Muscle layer of colon (tissue), 2 donors: ENCODE data around the gene FAM98B.

Experiments
- H3K27ac ChIP-seq: one replicate; pipeline ENCODE4 v1.7.0; 2013; ENCODE audit warnings: low read depth, mild to moderate bottlenecking, low read length, moderate library complexity
- H3K27me3 ChIP-seq, 2 donors: one replicate each; pipeline ENCODE4 v1.7.0; 2013; ENCODE audit warnings: low read length in 2 of 2, mild to moderate bottlenecking in 2 of 2; ENCODE audit not compliant: insufficient read depth in 2 of 2, control insufficient read depth in 1 of 2
- H3K36me3 ChIP-seq: one replicate; pipeline ENCODE4 v1.7.0; 2013; ENCODE audit warnings: mild to moderate bottlenecking, low read length; ENCODE audit not compliant: insufficient read depth
- H3K4me1 ChIP-seq: one replicate; pipeline ENCODE4 v1.7.0; 2013; ENCODE audit warnings: mild to moderate bottlenecking, low read length; ENCODE audit not compliant: insufficient read depth
- H3K4me3 ChIP-seq, 2 donors: one replicate each; pipeline ENCODE4 v1.7.0; 2013; ENCODE audit warnings: low read length in 2 of 2, low read depth in 1 of 2, mild to moderate bottlenecking in 1 of 2, moderate library complexity in 1 of 2
- H3K9ac ChIP-seq: one replicate; pipeline ENCODE4 v1.7.0; 2013; ENCODE audit warnings: low read length
- H3K9me3 ChIP-seq: one replicate; pipeline ENCODE4 v1.7.0; 2013; ENCODE audit warnings: mild to moderate bottlenecking, low read length
- donor health status: abdominal sarcoma.
- donor health status: Adenocarcinoma of cecum.

The FAM98B gene

DNA sequence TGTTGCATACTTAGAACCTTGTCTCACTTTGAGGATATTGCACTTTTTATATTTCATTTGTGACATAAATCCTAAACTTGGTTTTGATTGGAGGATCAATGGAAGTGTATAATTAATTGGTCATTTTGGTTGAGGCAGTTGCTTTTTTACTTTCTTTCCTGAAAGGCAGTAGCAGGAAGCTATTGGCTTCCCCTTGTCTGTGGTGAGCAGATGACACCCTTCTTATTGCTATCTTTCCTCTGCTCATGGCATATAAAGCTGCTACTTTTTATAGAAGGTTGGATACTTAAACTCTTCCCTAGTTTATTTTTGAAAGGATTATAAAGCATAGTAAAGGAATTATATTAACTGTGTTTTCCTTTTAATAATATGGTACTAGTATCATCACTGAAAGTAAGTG lies 28.6 kb downstream of the FAM98B start:
- no peaks in the 10 kb centered on the region for H3K9me3 ChIP-seq
- peaks cover 5% of the 10 kb centered on the region for H3K36me3 ChIP-seq
- no peaks in the 10 kb centered on the region for H3K27me3 ChIP-seq
- H3K4me3 ChIP-seq, result no peak overlapping the region
- H3K27ac ChIP-seq, result no peak overlapping the region
- H3K4me1 ChIP-seq, result no peaks in the 10 kb centered on the region
- no peak overlapping the region for H3K9ac ChIP-seq

DNA sequence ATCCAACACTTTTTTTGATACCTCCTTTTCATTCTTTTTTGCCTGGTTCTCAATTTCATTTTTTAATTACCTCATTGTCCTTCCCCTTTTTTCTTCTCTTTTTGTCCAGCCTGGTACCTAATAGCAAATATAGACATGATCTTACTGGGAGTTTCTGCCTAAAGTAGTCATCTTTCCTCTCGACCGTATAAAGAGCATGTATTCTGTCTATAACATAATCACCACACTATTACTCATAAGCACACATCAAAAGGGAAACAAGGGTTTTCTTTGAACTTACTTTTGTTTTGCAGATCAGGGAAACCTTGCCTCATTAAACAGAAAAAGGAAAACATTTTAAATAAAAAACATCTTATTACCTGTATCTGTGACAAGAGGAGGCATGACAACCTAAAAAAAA lies 33.0 kb downstream of the FAM98B start:
- Histone ChIP-seq H3K9ac (no peak overlapping the region), H3K27me3 (no peaks in the 10 kb centered on the region), H3K27ac (no peak overlapping the region), H3K9me3 (no peaks in the 10 kb centered on the region), H3K4me3 (no peak overlapping the region), H3K36me3 (no peaks in the 10 kb centered on the region), H3K4me1 (no peaks in the 10 kb centered on the region)

DNA sequence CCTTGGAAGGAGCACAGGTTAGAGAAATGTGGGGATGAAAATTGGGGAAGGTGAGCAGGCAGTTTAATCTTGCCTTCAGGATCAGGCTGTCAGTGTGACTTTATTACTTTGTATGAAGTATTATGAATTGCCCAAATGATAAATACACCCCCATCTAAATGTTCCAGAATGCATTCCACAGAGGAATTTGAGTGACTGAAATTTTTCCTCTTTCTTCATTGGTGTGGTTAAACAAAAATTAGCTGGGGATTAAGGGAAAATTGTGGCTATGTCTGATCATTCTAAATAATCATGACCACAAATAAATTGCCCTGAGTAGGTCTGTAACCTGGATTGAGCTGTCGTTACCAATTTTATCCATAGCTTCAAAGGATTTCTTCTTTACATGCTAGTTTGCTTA lies 33.5 kb downstream of the FAM98B start:
- H3K27me3 ChIP-seq, result no peaks in the 10 kb centered on the region
- no peak overlapping the region for H3K4me3 ChIP-seq
- no peaks in the 10 kb centered on the region for H3K4me1 ChIP-seq
- H3K27ac ChIP-seq, result no peak overlapping the region
- H3K9me3 ChIP-seq, result no peaks in the 10 kb centered on the region
- H3K9ac ChIP-seq, result no peak overlapping the region
- H3K36me3 ChIP-seq, result no peaks in the 10 kb centered on the region

DNA sequence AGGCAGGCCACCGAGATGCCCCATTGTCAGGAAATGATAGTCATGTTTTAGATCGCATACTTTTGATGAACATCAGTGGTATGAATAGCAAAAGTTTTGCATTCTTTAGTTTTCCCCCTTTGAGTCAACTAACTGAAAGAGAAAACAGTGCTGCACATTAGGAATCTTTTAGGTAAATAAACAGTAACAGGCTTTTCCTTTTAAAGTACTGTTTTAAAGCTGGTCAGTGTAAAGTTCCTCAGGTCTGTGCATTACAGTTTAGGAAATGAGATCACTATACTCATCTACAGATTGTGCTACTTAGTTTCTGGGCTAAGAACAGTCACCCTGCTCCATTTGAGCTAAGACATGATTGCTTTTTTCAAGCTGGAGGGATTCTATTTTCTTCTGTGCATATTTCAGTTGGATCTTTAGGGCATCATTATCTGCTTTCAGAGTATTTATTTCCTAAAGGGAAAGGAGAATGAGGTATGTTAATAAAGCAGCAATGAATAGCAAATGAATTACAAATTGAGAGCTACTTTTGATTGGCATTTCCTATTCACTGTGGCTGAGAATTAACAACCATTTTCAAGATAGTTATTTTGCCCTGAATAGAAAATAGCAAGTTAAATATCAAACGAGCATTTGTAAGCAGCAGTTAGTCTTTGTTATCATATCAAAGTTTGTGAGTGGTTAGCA lies 36.5 kb downstream of the FAM98B start:
- no peak overlapping the region for H3K9ac ChIP-seq
- H3K9me3 ChIP-seq, result no peaks in the 10 kb centered on the region
- no peaks in the 10 kb centered on the region for H3K36me3 ChIP-seq
- no peaks in the 10 kb centered on the region for H3K4me1 ChIP-seq
- no peak overlapping the region for H3K4me3 ChIP-seq
- no peak overlapping the region for H3K27ac ChIP-seq
- no peaks in the 10 kb centered on the region for H3K27me3 ChIP-seq

DNA sequence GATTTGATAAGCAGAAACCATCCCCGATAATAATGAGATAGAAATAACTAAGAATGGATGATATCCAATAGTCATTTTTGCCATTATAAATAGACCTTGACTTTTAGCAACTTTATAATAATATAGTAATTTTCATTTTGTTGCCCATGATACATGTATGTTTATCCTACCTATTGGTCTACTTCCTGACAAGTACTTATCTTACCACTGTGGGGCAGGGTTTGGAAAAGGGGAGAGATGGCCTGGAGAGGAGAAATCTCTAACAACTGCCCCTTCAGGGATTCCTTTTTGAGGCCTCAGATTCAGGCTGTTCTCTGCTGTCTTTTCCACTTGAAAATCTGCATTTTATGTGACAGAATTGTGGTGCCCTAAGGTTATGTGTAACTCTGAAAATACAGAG lies 42.2 kb downstream of the FAM98B start:
- Histone ChIP-seq H3K36me3 (no peaks in the 10 kb centered on the region), H3K9ac (no peak overlapping the region), H3K27ac (no peak overlapping the region), H3K27me3 (no peaks in the 10 kb centered on the region), H3K4me1 (no peaks in the 10 kb centered on the region), H3K4me3 (no peak overlapping the region), H3K9me3 (no peaks in the 10 kb centered on the region)

DNA sequence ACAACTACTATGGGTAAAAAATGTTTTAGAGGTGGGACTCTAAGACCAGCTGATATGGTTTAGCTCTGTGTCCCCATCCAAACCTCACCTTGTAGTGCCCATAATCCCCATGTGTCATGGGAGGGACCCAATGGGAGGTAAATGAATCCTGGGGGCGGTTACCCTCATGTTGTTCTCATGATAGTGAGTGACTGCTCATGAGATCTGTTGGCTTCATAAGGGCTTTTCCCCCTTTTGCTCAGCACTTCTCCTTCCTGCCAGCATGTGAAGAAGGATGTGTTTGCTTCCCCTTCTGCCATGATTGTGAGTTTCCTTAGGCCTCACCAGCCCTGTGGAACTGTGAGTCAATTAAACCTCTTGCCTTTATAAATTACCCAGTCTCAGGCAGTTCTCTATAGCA lies 45.7 kb downstream of the FAM98B start:
- Histone ChIP-seq H3K9me3 (no peaks in the 10 kb centered on the region), H3K4me3 (no peak overlapping the region), H3K4me1 (no peaks in the 10 kb centered on the region), H3K9ac (no peak overlapping the region), H3K27ac (no peak overlapping the region), H3K36me3 (no peaks in the 10 kb centered on the region), H3K27me3 (no peaks in the 10 kb centered on the region)

DNA sequence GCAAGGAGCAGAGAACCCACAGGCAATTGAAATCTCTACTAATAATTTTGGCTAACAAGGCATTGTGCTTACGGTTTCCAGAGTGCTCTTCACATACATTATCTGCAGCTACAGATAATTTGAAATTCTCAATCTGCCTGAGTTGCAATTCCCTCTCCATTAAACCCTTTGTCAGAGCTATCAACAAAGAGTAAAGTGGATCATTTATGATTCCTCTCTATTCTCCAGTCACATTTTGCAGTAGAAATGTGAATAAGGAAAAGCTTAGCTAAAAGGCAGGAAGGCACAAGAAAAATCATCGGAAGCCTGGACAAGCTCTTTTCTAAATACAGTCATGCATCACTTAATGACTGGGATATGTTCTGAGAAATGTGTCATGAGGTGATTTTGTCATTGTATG lies 49.6 kb downstream of the FAM98B start:
- H3K4me3 ChIP-seq, result no peak overlapping the region
- no peaks in the 10 kb centered on the region for H3K36me3 ChIP-seq
- no peaks in the 10 kb centered on the region for H3K4me1 ChIP-seq
- H3K9ac ChIP-seq, result no peak overlapping the region
- H3K27me3 ChIP-seq, result no peaks in the 10 kb centered on the region
- H3K9me3 ChIP-seq, result no peaks in the 10 kb centered on the region
- no peak overlapping the region for H3K27ac ChIP-seq

DNA sequence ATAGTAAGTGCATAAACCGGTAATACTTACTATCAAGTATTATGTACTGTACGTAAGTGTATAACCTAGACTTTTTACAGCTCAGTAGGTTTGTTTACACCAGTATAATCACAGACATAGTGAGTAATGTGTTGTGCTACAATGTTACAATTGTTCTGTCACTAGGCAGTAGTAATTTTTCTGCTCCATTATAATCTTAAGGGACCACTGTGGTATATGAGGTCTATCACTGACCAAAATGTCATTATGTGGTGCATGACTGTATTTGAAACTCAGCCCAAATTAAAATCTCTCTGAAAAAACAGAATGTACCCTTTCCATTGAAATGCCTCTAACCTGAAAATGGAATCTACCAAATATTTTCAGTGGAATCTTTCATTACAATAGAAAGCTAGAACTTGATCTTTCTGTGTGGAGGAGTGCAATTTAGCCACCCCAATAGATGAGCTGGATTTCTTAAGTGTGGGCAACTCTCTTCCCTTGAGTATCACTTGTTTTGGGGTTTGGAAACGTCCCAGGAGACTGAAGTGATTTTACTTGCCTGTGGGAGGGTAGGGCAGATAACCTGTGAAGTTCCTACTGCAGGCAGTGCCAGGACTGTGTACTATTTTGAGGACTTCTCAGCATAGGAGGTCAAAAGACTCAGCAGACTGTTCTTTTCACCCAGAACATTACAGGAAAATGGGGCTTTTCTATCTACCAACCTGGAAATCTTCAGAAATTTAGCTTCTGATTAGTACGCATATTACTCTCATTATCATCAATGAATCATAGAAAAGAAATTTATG lies 50.9 kb downstream of the FAM98B start:
- Histone ChIP-seq H3K27me3 (no peaks in the 10 kb centered on the region), H3K4me3 (no peak overlapping the region), H3K4me1 (no peaks in the 10 kb centered on the region), H3K9me3 (no peaks in the 10 kb centered on the region), H3K36me3 (no peaks in the 10 kb centered on the region), H3K9ac (no peak overlapping the region), H3K27ac (no peak overlapping the region)

DNA sequence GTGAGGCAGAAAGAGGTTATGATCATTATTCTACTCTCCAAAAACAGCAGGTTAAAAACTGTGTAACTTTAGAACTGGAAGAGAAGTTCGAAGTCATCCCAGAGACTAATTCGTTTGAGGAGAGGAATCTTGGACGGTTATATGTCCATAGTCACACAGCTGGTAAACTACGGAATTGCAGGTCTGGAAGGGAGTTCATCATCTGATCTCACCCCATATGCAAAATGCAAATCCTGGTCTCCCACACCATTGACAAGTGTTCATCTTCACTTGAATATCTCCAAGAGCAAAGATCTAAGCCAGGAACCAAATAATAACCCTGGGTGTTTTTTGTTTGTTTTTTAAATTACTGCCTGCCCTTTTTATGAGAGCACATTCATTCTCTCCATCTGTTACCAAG lies 53.1 kb downstream of the FAM98B start:
- Histone ChIP-seq H3K27ac (no peak overlapping the region), H3K4me1 (no peaks in the 10 kb centered on the region), H3K9ac (no peak overlapping the region), H3K36me3 (no peaks in the 10 kb centered on the region), H3K27me3 (peaks cover 5 to 7% of the 10 kb centered on the region in 2 donors), H3K9me3 (no peaks in the 10 kb centered on the region), H3K4me3 (no peak overlapping the region)

DNA sequence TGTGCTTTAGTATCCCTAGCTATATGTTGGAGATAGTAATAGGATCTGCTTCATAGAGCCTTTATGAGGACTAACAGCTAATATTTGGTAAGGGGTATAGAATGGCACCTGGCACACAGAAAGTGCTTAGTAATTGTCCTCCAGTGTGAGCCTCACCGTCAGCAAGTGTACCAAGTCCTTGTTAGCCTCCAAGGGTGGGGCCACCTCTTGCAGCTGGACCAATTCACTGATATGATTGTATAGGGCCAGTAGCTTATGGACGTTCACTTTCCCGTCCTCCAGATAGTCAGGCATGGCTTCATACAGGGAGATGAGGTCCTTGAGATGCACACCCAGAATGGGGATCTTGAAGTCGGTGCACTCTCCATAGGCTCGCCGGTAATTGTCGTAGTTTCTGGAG lies 53.6 kb downstream of the FAM98B start:
- no peak overlapping the region for H3K4me3 ChIP-seq
- H3K36me3 ChIP-seq, result no peaks in the 10 kb centered on the region
- H3K4me1 ChIP-seq, result no peaks in the 10 kb centered on the region
- H3K27ac ChIP-seq, result no peak overlapping the region
- peaks cover 10 to 12% of the 10 kb centered on the region in 2 donors for H3K27me3 ChIP-seq
- no peak overlapping the region for H3K9ac ChIP-seq
- H3K9me3 ChIP-seq, result no peaks in the 10 kb centered on the region

DNA sequence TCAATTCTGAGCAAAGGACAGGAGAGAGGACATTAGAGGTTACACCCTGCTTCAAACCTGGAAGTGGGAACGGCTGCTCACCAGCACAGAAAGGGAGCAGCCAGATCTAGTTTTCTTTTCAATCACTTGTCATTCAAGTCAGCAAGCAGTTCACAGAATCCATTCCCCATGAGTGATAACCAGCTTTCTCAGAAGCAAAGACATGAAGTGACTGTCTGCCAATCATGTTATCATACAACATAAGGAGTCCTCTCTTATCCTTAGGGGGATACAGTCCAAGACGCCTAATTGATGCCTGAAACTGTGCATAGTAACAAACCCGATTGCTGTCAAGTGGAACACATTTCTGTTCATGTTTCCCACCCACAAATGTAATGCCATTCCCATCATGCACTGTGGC lies 54.7 kb downstream of the FAM98B start:
- no peaks in the 10 kb centered on the region for H3K9me3 ChIP-seq
- no peak overlapping the region for H3K4me3 ChIP-seq
- H3K4me1 ChIP-seq, result no peaks in the 10 kb centered on the region
- no peaks in the 10 kb centered on the region for H3K36me3 ChIP-seq
- peaks cover 10 to 16% of the 10 kb centered on the region in 2 donors for H3K27me3 ChIP-seq
- no peak overlapping the region for H3K27ac ChIP-seq
- H3K9ac ChIP-seq, result no peak overlapping the region

DNA sequence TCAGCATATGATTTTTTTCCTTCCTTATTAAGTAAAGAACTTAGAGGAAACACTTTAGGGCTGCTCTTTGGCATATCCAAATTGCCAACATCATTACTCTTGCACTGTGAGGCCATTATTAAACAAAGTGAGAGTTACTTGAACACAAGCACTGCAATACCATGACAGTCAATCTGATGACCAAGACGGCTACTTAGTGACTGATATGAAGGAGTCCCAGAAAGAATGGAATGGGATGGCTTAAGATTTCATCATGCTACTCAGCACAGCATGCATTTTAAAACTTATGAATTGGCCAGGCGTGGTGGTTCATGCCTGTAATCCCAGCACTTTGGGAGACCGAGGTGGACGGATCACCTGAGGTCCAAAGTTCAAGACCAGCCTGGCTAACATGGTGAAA lies 55.2 kb downstream of the FAM98B start:
- no peaks in the 10 kb centered on the region for H3K36me3 ChIP-seq
- H3K27ac ChIP-seq, result no peak overlapping the region
- no peaks in the 10 kb centered on the region for H3K4me1 ChIP-seq
- no peaks in the 10 kb centered on the region for H3K9me3 ChIP-seq
- H3K4me3 ChIP-seq, result no peak overlapping the region
- H3K27me3 ChIP-seq, result peaks cover 14 to 16% of the 10 kb centered on the region in 2 donors
- H3K9ac ChIP-seq, result no peak overlapping the region
